Activated T-cell treated with anti-CD3 and anti-CD28 coated beads, Interleukin-2, amount 50 U/mL, for 48 hours (primary cell): Measurements from ENCODE around the gene MKNK2.
A peak's percentile ranks its signal among the peaks of the same experiment; 100 is the strongest.
"Not testable (repeated sequence)": the region's sequence is repeated elsewhere in the genome, so short reads cannot be mapped to it uniquely, and the experiment has no call there.

Experiments
- DNase-seq, 2 experiments: peaks; one replicate each; pipeline ENCODE4 v3.0.0-alpha.2; 2020

Gene MKNK2

DNA sequence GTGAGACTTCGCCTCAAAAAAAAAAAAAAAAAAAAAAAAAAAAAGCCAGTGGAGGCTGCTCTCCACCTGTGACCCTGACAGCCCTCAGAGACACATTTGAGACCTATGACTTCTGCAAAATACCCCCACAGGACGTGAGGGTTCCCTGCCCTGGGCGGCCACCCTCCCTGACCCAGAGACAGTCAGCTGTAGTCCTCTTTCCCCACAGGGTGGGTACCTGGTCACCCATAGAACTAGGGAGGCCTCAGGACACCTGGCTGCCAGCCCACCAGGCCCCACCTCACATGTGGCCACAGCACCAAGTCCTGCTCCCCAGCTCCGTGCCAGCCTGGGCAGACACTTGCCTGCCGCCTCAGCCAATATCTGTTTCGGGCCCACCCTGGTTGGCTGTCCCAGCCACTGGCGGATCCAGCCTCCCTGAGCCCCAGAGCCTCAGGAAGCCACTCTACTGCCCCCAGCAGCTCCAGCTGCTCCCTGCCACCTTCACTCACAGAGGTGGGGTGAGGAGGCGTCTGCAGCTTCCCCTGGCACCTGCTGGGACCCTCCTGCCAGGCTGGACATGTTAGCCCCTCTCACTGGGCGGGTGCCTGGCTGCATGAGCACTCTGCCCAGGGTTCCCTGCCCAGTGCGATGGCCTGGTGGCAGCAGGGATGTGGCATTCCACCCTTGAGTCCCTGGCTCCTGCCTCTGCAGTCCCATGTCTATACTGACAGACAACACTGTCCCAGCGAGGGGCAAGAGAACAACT is 6.9 kb downstream of the MKNK2 start:
- DNase-seq, result no peak

DNA sequence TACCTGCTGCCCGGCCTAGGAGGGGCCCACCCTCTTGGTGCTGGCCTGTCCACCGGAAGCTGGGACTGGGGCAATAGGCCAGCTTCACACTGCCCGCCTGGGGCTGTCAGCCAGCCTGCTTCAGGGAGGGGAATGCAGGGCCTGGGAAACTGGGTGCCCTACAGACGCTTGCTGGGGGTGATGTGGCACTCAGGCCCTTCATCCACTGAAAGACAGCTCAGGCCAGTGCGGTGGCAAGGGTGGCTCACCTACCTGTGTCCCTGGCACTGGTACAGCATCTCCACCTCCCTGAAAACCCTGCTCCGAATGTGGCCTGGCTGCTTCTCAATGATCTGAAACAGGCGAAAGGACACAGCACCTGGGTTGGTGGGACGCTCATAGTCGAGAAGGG is 7.8 kb downstream of the MKNK2 start:
- DNase-seq, result no peak

DNA sequence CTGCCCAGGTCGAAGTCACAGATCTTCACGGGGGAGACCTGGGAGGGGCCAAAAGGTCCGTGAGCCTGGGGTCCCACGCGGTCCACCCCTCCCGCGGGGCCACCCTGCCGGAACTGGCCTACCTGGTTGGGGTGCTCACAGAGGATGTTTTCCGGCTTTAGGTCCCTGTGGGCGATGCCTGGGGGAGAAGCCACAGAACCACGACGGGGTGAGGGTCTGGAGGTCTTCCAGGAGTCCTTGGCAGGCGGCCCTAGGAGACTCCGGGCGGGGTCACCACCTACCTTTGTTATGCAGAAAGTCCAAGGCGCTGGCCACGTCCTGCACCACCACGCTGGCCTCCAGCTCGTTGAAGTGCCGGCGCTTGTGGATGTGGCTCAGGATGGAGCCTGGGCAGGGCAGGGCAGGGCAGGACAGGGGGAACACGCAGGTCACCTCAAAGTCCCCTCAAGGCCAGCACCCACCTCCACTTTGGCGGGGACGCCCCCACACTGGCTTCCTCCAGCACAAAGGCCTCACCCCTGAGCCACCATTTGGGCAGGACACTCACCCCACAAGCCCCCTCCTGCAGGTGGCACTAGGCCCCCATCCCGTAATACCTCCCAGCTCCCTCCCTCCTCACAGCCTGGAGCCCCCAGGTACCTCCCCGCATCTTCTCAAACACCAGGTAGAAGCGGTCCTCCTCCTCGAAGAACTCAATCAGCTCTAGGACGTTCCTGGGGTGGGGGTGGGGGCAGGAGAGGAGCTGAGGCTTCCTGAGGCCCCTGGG is 8.4 kb downstream of the MKNK2 start:
- DNase-seq, result peak in 1 of 2 experiments; percentile 27

DNA sequence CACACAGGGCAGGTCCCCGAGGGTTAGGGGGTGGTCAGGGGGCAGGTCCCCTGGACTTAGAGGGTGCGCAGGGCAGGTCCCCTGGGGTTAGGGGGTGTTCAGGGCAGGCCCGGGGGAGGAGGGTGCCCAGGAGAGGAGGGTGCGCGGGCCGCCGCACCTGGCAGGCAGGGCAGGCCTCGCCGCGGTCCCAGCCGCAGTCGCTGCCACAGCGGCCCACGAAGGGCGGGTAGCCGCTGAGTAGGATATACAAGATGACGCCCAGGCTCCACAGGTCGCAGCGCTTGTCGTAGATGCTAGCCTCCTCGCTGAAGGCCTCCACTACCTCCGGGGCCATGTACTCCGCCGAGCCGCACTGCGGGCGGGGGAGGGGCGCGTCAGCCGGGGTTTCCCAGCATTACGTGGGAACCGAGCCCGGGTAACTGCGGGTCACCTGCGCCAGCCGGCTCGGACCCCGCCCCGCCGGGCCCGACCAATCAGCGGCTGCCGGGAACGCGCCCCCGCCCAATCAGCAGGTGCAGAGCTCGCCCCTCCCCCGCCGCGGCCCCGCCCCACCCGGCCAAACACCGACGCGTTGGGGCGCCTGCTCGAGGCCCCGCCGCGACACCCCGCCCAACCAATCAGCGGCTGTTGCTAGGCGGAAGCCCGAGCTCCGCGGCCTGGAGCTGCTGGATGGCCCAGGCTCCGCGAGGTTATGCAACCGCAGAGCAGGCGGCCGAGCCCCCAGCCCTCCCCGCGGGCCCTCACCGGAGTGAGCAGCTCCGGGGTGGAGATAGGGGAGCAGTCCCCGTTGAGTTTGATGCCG is 9.2 kb downstream of the MKNK2 start:
- peak; percentile 98 to 99 for DNase-seq

DNA sequence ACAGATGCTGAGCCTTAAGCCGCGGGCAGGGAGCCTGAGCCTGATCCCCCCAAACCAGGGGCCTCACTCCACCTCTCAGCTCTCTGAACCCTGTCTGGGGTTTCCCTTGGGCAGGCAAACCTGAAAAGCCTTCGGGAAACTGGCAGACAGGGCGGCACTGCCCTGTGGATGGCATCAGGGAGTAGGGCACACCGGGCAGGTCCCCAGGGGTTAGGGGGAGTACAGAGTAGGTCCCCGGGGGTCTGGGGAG is 9.7 kb downstream of the MKNK2 start:
- DNase-seq, result no peak

DNA sequence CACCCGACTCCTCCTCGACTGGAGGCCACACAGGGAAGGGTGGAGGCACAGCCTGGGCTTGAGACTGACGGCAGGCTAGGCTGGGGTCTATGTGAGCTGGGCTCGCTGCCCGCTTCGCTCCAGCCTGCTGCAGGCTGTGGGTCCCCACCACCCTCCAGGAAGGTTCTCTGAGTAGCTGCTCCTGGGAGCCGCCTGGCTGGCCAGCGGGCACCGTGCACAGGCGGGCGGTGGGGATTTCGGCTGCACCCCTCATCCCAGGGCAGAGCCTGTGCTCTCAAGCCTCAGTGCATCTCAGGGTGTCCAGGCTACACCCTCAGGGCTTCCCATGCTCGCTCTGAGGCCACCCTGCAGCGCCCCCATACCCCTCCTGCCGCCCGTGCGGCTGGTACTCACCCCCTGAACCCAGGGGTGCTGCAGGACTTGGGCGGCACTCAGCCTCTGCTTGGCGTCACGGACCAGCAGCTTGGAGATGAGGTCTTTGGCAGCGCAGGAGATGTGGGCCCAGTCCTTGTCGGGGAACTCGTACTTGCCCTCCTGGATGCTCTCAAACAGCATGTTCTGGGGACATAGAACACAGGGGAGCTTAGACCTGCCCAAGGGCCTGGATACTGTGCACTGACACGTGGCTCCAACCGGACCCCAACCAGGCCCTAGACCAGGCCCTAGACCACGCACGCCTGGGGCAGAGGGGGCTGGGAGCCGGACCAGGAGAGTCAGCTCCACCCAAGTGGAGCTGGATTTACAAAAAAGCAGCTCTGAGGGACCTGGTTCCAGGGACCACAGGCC is 10.2 kb downstream of the MKNK2 start:
- DNase-seq, result no peak

DNA sequence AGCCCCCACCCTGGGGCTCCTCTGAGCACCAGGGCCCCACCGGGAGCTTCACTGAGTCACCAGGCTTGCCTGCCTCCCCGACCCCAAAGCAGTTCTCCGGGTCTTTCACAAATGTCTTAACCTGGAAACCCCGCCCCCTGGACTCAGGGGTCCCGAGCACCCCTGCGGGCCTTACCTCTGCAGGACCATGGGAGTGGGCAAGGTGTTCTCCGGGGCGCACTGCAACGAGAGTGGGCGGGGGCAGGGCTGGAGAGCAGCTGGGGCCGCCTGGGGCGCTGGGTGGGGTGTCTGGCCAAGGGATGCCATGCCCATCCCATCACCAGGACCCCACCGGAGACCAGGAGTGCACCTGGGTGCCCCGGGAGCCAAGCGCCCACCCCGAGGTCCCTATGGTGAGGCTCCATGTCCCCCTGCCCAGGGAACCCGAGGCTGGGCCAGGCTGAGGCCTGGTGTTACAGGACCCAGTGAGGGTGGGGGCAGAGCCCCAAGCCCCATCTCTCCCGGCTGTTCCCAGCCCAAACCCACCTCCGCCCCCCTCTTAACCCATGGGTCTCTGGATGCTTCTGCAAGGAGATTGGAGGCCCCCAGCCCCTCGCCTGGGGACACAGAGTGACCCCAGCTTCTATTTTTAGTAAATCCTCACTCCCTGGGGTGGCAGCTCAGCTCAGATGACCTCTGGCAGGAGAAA is 10.9 kb downstream of the MKNK2 start:
- DNase-seq, result no peak

DNA sequence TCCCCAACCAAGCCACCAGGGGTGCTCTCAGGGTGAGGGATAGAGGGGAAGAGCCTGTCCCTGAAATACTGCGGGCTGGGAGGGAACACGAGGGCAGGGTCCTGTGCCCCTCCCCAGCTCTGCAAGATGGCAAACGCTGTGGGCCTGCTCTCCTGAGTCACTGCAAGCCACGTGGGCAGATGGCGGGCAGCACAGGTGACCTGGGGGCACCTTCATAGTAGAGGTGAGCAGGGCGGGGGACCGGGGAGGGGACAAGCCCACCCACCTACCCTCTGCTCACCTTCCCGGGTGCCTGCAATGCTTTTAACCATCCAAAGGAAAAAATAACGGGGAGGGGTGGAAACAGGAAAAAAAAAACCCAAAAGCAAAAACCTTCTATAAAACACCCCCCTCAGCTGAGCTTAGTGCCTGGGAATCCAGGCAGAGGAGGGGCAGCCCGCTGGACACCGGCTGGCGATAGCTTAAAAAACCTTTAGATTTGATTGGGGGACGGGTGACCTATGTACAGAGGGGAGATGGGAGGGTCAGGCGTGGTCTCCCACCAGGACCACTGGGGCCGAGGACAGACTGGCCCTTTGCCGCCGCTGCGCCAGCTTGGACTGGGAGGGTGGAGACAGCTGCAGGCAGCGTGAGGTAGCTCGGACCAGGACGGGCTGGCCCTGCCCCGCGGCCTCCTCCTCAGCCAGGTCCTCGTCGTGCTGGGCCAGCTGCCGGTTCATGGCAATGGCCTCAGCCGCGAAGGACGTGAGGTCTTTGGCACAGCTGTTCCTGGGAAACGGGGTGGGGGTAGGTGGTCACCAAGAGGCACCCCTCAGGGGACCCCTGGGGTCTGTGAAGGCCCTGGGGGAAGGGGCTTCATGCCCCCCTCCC is 11.7 kb downstream of the MKNK2 start:
- no peak for DNase-seq

DNA sequence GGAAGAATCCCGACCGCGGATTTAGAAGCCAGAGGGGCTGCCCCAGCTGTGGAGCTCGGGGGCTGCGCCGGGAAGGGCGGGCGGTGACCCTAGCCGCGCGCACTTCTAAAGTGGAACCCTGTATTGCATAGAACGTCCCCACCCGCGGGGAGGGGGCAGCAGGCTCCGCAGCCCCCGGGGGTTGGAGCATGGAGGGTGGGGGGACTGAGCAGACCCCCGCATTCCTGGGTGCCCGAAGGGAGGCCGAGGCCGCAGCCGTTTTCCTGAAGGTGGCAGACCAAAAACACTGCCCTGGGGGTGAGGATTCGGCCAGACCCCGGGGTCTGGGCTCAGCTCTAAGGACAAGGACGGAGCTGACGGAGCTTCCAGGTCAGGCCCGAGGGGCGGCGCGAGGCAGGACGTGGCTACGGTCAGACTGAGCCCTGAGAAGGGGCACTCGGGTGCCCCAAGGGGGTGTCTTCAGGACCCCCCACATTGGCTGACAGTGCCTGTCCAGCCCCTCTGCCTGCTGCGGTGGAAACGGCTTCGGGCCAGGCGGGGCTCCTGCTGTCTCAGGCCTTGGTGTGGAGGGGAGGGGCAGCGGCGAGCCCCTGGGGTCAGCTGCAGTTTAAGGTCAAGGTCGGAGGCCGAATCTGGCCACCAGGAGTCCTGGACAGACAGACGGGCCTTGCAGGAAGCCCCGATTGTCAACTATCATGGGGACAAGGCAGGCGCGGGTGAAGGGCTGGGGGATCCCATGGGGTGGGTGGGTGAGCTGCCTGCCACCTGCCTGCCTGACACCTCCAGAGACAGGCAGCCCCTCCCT is 12.6 kb downstream of the MKNK2 start:
- no peak for DNase-seq

DNA sequence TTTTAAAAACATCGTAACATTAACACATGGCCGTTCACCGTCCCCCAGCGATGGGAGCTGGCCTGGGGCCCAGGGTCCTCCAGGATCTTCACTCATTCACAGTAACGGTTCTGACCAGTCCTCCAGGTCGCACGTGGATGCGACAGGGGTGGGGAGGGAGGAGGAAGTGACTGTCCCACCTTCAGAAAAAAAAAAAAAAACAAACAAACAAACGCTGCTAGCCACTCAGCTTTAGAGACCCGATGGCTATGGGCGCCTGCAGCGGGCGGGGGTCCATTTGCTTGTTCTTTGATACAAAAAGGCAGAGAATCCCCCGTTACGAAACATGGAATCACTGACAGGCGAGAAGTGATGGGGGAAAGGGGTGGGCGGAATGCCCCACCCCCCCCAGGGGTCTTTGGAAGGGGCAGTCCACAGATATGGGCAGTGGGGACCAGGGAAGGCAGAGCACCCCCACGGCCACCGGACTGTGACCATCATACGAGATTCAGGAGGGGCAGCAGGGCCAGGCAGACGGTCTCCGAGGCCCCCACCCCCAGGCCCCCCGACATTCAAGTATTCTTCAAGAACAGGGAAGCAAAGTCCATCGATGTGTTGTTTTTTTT is 13.3 kb downstream of the MKNK2 start:
- no peak for DNase-seq

DNA sequence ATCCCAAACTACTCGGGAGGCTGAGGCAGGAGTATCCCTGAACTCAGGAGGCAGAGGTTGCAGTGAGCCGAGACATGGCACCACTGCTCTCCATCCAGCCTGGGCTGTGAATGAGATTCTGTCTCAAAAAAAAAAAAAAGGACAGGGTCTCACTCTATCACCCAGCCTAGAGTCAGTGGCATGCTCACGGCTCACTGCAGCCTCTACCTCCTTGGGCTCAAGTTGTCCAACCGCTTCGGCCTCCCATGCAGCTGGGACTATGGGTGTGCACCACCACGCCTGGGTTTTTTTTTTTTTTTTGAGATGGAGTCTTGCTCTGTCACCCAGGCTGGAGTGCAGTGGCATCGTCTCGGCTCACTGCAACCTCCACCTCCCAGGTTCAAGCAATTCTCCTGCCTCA is 14.6 kb downstream of the MKNK2 start:
- DNase-seq, result no peak

DNA sequence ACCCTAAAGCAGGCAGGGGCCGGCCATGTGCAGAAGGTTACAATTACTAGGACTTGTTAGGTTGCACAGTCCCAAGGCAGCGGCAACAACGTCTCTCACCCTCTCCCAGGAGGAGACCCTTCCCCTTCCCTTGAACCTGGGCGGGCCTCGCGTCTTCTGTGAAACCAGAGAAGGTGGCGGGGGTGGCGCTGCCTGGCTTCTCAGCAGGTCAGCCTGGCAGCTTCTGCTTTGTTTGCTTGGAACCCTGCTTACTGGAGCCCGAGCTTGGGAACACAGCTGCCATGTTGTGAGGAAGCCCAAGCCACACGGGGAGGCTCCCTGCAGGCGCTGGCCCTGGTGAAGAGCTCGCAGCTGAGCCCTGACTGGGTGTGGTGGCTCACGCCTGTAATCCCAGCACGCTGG is 15.5 kb downstream of the MKNK2 start:
- peak in 1 of 2 experiments; percentile 30 for DNase-seq

DNA sequence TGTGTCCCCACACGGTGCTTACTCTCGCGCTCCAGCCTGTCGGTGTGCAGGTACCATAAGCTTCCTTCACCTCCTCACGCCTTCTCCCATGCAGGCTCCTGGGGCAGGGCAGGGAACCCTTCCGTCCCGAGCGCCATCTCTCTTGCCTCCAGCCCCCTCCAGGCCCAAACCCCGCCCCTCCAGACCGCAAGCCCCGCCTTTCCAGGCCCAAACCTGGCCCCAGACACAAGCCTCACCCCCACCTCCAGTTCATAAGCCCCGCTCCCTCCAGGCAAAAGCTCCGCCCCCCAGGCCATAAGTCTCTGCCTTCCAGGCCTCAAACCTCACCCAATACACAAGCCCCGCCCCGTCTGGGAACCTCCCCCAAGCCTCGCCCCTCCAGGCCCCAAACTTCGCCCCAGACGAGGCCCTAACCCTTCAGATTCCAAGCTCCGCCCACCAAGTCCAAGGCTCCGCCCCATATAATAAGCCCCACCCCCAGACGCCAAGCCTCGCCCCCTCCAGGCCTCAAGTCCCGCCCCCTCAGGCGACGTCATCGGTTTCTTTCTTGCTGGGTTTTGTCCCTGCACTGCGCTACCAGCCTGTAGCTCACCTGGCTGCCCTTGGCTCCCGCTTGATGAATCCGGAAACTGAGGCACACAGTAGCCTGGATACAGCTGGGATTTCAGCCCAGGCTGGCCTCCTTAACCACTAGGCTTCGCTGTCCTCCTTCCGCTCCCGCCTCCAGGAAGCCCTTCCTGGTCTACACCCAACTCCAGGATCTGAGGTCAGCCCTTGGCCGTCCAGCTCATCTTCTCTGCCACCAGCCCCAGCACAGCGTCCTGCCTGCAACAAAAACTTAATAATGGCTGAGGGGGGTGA is 16.1 kb downstream of the MKNK2 start:
- peak; percentile 84 to 86 for DNase-seq

DNA sequence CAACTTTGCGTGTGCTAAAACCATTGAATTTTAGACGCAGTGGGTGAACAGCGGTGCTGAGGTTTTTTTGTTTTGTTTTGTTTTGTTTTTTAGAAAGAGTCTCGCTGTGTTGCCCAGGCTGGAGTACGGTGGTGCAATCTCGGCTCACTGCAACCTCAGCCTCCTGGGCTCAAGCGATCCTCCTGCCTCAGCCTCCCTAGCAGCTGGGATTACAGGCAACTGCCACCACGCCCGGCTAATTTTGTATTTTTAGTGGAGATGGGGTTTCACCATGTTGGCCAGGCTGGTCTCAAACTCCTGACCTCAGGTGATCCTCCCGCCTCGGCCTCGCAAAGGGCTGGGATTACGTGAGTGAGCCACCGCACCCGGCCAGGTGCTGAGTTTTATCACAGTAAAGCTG is 16.8 kb downstream of the MKNK2 start:
- DNase-seq, result not testable (repeated sequence)

DNA sequence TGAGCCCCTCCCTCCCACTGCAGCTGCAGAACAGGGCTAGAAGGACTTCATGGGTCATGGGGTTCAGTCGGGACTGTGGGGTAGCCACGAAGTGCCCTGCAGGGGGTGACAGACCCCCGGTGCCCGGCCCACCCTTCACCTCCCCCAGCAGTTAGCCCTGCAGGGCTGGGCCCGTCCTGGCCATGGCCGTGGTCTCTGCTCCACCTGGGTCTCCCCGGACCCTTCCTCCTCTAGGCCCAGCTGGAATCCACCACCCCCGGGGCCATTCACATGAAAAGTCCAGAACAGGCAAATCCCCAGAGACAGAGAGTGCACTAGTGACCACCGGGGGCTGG is 17.3 kb downstream of the MKNK2 start:
- DNase-seq, result no peak

DNA sequence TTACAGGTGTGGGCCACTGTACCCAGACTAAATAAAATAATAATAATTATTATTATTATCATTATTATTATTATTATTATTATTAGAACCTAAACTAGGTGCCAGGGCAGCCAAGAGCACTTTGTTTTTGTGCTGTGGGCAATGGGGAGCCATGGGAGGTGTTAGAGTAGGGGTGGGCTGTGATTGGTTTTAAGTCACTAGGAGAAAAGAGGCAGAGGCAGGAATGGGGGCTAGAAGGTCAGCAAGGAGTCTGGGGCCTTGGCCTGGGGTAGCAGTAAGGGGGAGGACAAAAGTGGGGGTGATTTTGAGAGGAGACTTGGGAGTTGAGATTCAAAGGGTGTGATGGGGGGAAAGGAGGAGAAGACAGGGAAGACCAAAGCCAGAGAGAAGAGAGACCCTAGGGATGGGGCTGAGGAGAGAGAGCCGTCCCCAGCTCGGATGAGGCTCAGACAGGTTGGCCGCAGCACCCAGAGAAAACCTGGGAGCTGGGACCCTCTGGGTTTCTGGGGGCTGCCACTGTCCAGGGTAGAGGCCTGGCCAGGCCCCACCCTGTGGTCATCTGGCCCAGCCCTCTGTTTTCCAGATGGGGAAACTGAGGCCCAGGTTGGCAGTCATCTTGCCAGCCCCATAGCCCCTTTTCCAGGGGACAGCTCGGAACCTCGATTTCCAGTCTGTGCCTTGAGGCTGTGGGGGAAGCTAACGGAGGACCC is 17.8 kb downstream of the MKNK2 start:
- no peak for DNase-seq

DNA sequence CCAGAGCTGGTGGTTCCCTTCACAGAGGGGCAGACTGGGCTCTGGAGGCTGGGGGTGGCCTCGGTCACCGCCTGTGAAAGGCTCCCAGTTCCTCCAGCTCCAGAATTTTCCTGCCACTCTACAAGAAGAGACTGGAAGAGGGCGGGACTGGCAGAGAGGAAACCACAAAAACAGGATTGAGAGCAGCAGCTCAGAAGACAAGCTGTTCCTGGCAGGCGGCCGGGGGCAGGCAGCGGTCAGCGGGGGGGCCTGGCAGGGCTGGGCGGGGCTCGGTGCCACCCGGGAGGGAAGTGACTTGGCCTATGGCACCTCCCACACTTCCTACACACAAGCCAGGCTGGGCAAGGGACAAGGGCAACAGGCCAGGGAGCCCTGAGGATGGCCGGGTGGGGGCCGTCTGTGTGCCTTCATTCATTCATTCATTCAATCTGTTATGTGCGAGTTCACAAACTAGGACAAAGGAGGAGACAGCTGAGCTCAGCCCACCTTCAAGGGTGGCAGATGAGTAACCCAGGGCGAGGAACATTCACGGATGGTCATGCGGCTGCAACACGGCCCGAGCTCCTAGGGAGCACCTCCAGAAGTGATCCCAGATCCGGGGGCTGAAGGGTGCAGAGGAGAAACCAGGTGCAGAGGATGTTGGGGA is 18.6 kb downstream of the MKNK2 start:
- DNase-seq, result peak; percentile 62 to 67

DNA sequence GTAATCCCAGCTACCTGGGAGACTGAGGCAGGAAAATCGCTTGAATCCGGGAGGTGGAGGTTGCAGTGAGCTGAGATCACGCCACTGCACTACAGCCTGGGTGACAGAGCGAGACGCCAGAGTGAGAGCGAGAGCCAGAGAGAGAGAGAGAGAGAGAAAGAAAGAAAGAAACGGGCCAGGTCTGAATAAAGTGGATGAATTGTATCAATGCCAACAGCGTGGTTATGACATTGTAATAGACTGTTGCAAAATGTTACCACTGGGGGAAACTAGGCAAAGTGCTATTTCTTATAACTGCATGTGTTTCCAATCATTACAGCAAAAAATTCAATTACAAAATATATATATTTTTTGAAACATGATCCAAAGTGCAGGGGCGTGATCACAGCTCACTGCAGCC is 23.7 kb downstream of the MKNK2 start:
- DNase-seq, result no peak
